ENCODE results near the gene SYDE1. TPM values are rescaled to one million over a fixed set of nuclear protein-coding genes. Genes with fewer than 3 reads are reported as not detected.

SYDE1 gene
- total and polyA plus RNA-seq, 4 donors = 11.4 to 53.5 (median 42.8) TPM

DNA sequence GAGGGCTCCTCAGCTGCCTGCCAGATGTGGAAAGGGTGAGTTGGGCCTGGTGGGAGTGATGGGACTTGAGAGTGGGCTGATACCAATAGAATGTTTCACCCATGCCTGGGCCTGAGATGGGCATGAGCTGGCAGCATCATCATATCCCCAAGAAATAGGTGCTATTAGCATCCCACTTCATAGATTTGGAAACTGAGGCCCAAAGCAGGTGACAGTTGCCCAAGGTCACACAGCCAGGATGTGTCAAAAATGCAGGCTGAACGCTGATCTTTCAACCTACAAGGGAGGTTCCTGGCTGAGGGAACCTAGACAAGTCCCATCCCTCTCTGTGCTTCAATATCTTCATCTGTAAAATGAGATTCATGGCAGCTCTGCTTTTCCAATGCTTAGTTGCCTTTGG, 4.6 kb downstream of the SYDE1 start:
- no peaks in the 10 kb centered on the region for H3K4me1 ChIP-seq (ENCODE audit: control insufficient read depth in 1 of 2, insufficient read depth in 2 of 2, low read length in 2 of 2)
- H3K27ac ChIP-seq (ENCODE audit: low read depth in 1 of 2, low read length in 2 of 2) = no peak overlapping the region
- H3K9me3 ChIP-seq (ENCODE audit: control insufficient read depth, low read length) = no peaks in the 10 kb centered on the region
- intact Hi-C loops (cut with DNase I) = loop anchor here in 1 of 2 donors (5.0 kb wide), 1 partner anchor 141 kb away; no protein-coding TSS in a partner anchor
- H3K27me3 ChIP-seq (ENCODE audit: control insufficient read depth in 1 of 2, insufficient read depth in 2 of 2, low read length in 1 of 2) = no peaks in the 10 kb centered on the region
- 94 to 100% methylated on average over 1 of the region's 1 CpG for WGBS, 2 donors
- no peak overlapping the region for H3K4me3 ChIP-seq (ENCODE audit: low read length in 2 of 2)
- DNase-seq (no peak), ATAC-seq (ENCODE audit: low FRiP score) (no peak)
- peaks cover 0 to 8% of the 10 kb centered on the region in 2 donors for H3K36me3 ChIP-seq (ENCODE audit: control insufficient read depth in 1 of 2, insufficient read depth in 2 of 2, low read length in 1 of 2)

DNA sequence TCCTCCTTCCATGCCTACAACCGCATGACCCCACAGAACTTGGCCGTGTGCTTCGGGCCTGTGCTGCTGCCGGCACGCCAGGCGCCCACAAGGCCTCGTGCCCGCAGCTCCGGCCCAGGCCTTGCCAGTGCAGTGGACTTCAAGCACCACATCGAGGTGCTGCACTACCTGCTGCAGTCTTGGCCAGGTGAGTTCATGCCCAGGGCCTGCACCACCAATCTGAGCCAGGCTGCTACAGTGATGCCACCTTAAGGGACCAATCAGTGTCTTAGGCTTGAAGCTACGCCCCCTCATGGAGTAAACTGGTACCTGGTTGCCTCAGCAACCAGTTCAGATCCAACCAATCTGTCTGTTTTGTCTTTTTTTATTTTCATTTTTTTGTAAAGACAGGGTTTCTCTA, 5.2 kb downstream of the SYDE1 start:
- no peaks in the 10 kb centered on the region for H3K27me3 ChIP-seq (ENCODE audit: control insufficient read depth in 1 of 2, insufficient read depth in 2 of 2, low read length in 1 of 2)
- ATAC-seq (ENCODE audit: low FRiP score) = no peak

DNA sequence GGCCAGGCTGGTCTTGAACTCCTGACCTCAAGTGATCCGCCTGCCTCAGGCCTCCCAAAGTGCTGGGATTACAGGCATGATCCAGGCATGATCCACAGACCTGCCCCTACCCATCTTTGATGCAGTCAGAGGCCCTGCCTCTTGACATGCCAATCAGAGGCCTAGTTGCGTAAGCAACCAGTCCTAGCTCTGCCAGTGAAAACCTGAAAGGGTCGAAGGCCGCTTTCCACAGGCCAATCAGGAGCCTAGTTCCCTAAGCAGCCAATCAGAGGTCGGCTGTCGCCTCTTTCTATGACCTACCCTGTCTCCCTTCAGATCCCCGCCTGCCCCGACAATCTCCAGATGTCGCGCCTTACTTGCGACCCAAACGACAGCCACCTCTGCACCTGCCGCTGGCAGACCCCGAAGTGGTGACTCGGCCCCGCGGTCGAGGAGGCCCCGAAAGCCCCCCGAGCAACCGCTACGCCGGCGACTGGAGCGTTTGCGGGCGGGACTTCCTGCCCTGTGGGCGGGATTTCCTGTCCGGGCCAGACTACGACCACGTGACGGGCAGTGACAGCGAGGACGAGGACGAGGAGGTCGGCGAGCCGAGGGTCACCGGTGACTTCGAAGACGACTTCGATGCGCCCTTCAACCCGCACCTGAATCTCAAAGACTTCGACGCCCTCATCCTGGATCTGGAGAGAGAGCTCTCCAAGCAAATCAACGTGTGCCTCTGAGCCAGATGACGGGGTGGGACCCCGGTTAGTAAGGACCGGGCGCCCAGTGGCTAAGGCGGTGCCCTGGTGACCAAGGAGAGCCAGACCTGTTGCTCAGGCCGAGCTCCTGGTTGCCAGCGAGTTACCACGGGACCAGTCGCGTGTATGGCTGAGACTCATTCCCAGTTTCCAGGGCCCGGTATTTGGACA, 6.3 kb downstream of the SYDE1 start:
- 79 to 84% methylated on average over 58 of the region's 58 CpGs for WGBS, 2 donors
- no peak overlapping the region for H3K4me3 ChIP-seq (ENCODE audit: low read length in 2 of 2)
- no peaks in the 10 kb centered on the region for H3K9me3 ChIP-seq (ENCODE audit: control insufficient read depth, low read length)
- peak overlapping the region in 1 of 2 donors; percentile 13 for H3K27ac ChIP-seq (ENCODE audit: low read depth in 1 of 2, low read length in 2 of 2)
- peaks cover 0 to 11% of the 10 kb centered on the region in 2 donors for H3K36me3 ChIP-seq (ENCODE audit: control insufficient read depth in 1 of 2, insufficient read depth in 2 of 2, low read length in 1 of 2)
- H3K27me3 ChIP-seq (ENCODE audit: control insufficient read depth in 1 of 2, insufficient read depth in 2 of 2, low read length in 1 of 2) = no peaks in the 10 kb centered on the region
- H3K4me1 ChIP-seq (ENCODE audit: control insufficient read depth in 1 of 2, insufficient read depth in 2 of 2, low read length in 2 of 2) = no peaks in the 10 kb centered on the region
- intact Hi-C loops (cut with DNase I) = loop anchor here in 1 of 2 donors (5.0 kb wide), 1 partner anchor 139 kb away; no protein-coding TSS in a partner anchor
- peak; percentile 45 to 77 for DNase-seq
- ATAC-seq (ENCODE audit: low FRiP score) = no peak

More for the DNA sequence above, 5.2 kb downstream of the SYDE1 start:
- WGBS, 2 donors = 88 to 91% methylated on average over 11 of the region's 11 CpGs
- H3K27ac ChIP-seq (ENCODE audit: low read depth in 1 of 2, low read length in 2 of 2) = no peak overlapping the region
- H3K4me3 ChIP-seq (ENCODE audit: low read length in 2 of 2) = no peak overlapping the region
- peaks cover 0 to 11% of the 10 kb centered on the region in 2 donors for H3K36me3 ChIP-seq (ENCODE audit: control insufficient read depth in 1 of 2, insufficient read depth in 2 of 2, low read length in 1 of 2)
- DNase-seq = peak; percentile 30 to 46
- no peaks in the 10 kb centered on the region for H3K4me1 ChIP-seq (ENCODE audit: control insufficient read depth in 1 of 2, insufficient read depth in 2 of 2, low read length in 2 of 2)
- intact Hi-C loops (cut with DNase I) = loop anchor here in 1 of 2 donors (5.0 kb wide), 1 partner anchor 140 kb away; no protein-coding TSS in a partner anchor
- no peaks in the 10 kb centered on the region for H3K9me3 ChIP-seq (ENCODE audit: control insufficient read depth, low read length)

DNA sequence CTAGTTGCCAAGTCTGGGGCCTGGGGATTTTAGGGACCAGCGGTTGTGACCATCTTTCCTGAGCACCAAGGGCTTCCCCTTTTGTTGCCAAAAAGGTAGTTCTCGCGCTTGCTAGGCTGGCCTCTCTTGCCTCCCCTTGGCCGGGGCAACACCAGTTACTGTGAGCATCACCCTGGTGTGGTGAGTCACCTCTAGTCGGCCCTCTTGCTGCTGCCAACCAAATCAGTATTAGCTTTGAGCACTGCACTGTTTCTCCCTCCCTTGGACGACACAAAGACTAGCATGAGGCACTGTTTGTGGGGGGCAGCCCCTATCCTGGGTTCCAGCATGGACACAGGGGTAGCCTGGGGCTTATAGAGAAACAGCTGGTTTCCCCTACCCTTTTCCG, 6.9 kb downstream of the SYDE1 start:
- peak; percentile 40 for ATAC-seq (ENCODE audit: low FRiP score)
- DNase-seq = peak; percentile 75 to 82
- 10 to 15% methylated on average over 7 of the region's 7 CpGs for WGBS, 2 donors
- Histone ChIP-seq H3K27ac (ENCODE audit: low read depth in 1 of 2, low read length in 2 of 2) (no peak overlapping the region), H3K4me3 (ENCODE audit: low read length in 2 of 2) (no peak overlapping the region), H3K4me1 (ENCODE audit: control insufficient read depth in 1 of 2, insufficient read depth in 2 of 2, low read length in 2 of 2) (no peaks in the 10 kb centered on the region), H3K36me3 (ENCODE audit: control insufficient read depth in 1 of 2, insufficient read depth in 2 of 2, low read length in 1 of 2) (peaks cover 0 to 13% of the 10 kb centered on the region in 2 donors), H3K9me3 (ENCODE audit: control insufficient read depth, low read length) (no peaks in the 10 kb centered on the region), H3K27me3 (ENCODE audit: control insufficient read depth in 1 of 2, insufficient read depth in 2 of 2, low read length in 1 of 2) (no peaks in the 10 kb centered on the region)
- intact Hi-C loops (cut with DNase I) = loop anchor here in 1 of 2 donors (5.0 kb wide), 1 partner anchor 138 kb away; no protein-coding TSS in a partner anchor

DNA sequence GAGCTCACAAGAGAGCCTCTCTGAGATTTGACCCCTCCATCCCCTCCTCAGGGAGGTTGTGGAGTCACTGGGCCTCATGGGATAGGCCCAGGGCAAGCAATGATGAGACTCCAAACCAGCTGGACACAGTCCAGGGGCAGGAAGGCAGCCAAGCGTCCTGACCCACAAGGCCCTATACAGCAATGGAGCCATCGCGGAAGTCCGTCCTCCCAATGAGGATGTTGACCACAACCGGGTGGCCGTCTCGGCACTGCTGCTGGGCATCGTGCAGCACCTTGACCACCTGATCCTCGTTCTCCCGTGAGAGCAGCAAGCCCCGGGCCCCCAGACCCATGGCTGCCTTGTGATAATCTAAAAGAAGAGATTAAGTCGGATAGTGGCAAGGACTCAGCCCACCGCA, 7.9 kb downstream of the SYDE1 start:
- Histone ChIP-seq H3K9me3 (ENCODE audit: control insufficient read depth, low read length) (no peaks in the 10 kb centered on the region), H3K4me1 (ENCODE audit: control insufficient read depth in 1 of 2, insufficient read depth in 2 of 2, low read length in 2 of 2) (no peaks in the 10 kb centered on the region), H3K27ac (ENCODE audit: low read depth in 1 of 2, low read length in 2 of 2) (peak overlapping the region in 1 of 2 donors; percentile 4), H3K36me3 (ENCODE audit: control insufficient read depth in 1 of 2, insufficient read depth in 2 of 2, low read length in 1 of 2) (peaks cover 0 to 13% of the 10 kb centered on the region in 2 donors), H3K27me3 (ENCODE audit: control insufficient read depth in 1 of 2, insufficient read depth in 2 of 2, low read length in 1 of 2) (no peaks in the 10 kb centered on the region), H3K4me3 (ENCODE audit: low read length in 2 of 2) (no peak overlapping the region)
- intact Hi-C loops (cut with DNase I) = no loop called here
- peak; percentile 73 to 90 for DNase-seq
- WGBS, 2 donors = 34 to 43% methylated on average over 13 of the region's 13 CpGs
- ATAC-seq (ENCODE audit: low FRiP score) = peak; percentile 37

DNA sequence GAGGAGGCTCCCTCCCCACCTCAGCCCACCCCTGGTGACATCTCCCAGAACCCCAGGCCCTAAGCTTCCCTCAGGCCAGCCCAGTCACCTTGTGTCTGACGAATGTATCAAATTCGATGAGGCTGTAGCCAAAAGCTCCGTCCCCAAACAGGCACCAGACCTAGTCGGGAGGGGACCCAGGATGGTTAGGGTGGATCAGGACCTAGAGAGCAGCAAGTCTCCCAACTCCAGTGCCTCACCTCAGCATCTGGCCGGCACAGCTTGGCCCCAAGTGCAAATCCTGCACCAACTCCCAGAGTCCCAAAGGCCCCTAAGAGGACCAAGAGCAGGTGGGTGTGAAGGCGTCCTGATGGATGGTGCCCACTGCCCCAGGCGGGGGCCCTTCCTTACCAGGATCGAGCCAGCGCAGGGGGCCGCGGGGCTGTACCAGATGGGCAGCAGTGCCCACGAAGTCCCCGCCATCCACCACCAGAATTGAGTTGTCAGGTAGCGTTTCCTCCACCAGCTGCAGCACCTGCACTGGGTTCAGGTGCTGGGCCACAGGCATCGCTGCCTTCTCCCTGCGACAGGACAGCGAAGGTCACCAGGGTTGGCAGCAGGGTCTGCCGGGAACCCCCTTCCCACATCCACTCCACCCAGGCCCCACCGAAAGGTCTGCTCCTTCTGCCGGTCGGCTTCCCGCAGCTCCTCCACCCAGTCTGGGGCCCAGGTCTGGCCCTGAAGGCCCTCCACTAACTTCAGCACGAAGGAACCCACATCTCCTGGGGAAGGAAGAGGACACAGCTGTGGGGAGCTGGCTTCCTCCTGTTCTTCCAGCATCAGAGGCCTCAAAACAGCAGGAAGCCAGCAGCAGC, 8.8 kb downstream of the SYDE1 start:
- ATAC-seq (ENCODE audit: low FRiP score) (no peak), DNase-seq (peak; percentile 31 to 72)
- Histone ChIP-seq H3K9me3 (ENCODE audit: control insufficient read depth, low read length) (no peaks in the 10 kb centered on the region), H3K36me3 (ENCODE audit: control insufficient read depth in 1 of 2, insufficient read depth in 2 of 2, low read length in 1 of 2) (peaks cover 2 to 13% of the 10 kb centered on the region in 2 donors), H3K27ac (ENCODE audit: low read depth in 1 of 2, low read length in 2 of 2) (no peak overlapping the region), H3K4me1 (ENCODE audit: control insufficient read depth in 1 of 2, insufficient read depth in 2 of 2, low read length in 2 of 2) (no peaks in the 10 kb centered on the region), H3K27me3 (ENCODE audit: control insufficient read depth in 1 of 2, insufficient read depth in 2 of 2, low read length in 1 of 2) (no peaks in the 10 kb centered on the region), H3K4me3 (ENCODE audit: low read length in 2 of 2) (no peak overlapping the region)
- intact Hi-C loops (cut with DNase I) = no loop called here
- 79 to 80% methylated on average over 23 of the region's 23 CpGs for WGBS, 2 donors

DNA sequence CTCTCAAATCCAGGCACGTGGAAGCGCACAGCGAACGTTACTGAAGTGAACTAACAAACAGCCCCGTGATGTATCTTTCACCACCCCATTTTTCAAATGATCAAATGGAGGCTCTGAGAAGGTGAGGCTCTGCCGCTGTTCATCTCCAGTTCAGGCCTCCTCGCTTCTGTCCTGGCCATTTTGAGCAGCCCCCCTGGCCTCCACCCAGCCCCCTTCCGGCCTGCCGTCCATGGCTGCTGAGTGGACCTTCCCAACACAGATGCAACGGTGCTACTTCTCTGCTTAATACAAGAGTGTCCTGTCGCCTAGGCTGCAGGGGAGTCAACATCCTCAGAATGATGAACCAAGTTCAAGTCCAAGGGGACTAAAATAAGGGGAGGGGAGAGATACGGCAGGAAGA, 9.7 kb downstream of the SYDE1 start:
- H3K4me3 ChIP-seq (ENCODE audit: low read length in 2 of 2) = no peak overlapping the region
- H3K4me1 ChIP-seq (ENCODE audit: control insufficient read depth in 1 of 2, insufficient read depth in 2 of 2, low read length in 2 of 2) = no peaks in the 10 kb centered on the region
- H3K36me3 ChIP-seq (ENCODE audit: control insufficient read depth in 1 of 2, insufficient read depth in 2 of 2, low read length in 1 of 2) = peaks cover 2 to 9% of the 10 kb centered on the region in 2 donors
- no peak for ATAC-seq (ENCODE audit: low FRiP score)
- peak; percentile 6 to 34 for DNase-seq
- H3K27ac ChIP-seq (ENCODE audit: low read depth in 1 of 2, low read length in 2 of 2) = no peak overlapping the region
- H3K27me3 ChIP-seq (ENCODE audit: control insufficient read depth in 1 of 2, insufficient read depth in 2 of 2, low read length in 1 of 2) = no peaks in the 10 kb centered on the region
- H3K9me3 ChIP-seq (ENCODE audit: control insufficient read depth, low read length) = no peaks in the 10 kb centered on the region
- 83 to 86% methylated on average over 12 of the region's 12 CpGs for WGBS, 2 donors
- intact Hi-C loops (cut with DNase I) = no loop called here

DNA sequence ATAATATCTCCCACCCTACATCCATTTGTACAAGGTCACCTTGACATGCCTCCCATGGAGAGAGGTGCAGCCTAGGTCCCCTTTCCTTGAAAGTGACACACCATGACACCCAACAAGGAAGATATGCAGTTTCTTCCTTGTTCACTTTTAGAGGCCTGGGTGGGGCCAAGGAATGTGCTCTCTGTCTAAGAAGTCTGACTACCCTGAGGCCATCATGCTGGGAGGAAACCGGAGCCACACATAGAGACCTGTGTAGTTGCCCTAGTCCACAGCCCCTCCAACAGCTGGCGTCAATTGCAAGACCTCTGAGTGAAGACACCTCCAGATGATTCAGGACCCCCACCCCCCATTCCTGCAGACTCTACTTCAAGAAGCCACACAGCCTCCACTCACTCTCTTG, 11.0 kb downstream of the SYDE1 start:
- Histone ChIP-seq H3K4me3 (ENCODE audit: low read length in 2 of 2) (no peak overlapping the region), H3K4me1 (ENCODE audit: control insufficient read depth in 1 of 2, insufficient read depth in 2 of 2, low read length in 2 of 2) (no peaks in the 10 kb centered on the region), H3K27ac (ENCODE audit: low read depth in 1 of 2, low read length in 2 of 2) (no peak overlapping the region), H3K9me3 (ENCODE audit: control insufficient read depth, low read length) (no peaks in the 10 kb centered on the region), H3K36me3 (ENCODE audit: control insufficient read depth in 1 of 2, insufficient read depth in 2 of 2, low read length in 1 of 2) (peaks cover 2 to 8% of the 10 kb centered on the region in 2 donors), H3K27me3 (ENCODE audit: control insufficient read depth in 1 of 2, insufficient read depth in 2 of 2, low read length in 1 of 2) (no peaks in the 10 kb centered on the region)
- intact Hi-C loops (cut with DNase I) = no loop called here
- DNase-seq = no peak
- ATAC-seq (ENCODE audit: low FRiP score) = no peak
- WGBS, 2 donors = 91 to 96% methylated on average over 2 of the region's 2 CpGs

All from aorta (tissue), 5 donors.